ENCODE measurements around the gene LSMEM2. TPM values are rescaled to one million over a fixed set of nuclear protein-coding genes. Genes with fewer than 3 reads are reported as not detected.
A peak's percentile ranks its signal among the peaks of the same experiment; 100 is the strongest.

LSMEM2 gene
- total RNA-seq, 1 experiment from 2014 or later, result 0.57 TPM

- Mint-ChIP-seq H3K4me3 (peak overlapping the region; percentile 93), H3K4me1 (peaks cover 34% of the 10 kb centered on the region), H3K9me3 (no peaks in the 10 kb centered on the region), H3K27ac (no peak overlapping the region), H3K27me3 (ENCODE audit: low read depth) (no peaks in the 10 kb centered on the region), H3K36me3 (peaks cover 38% of the 10 kb centered on the region)
- CTCF ChIA-PET, result interaction anchor here (0.6 to 2.1 kb wide), 7 partner anchors 9 to 409 kb away, joined by 3 to 6 read pairs (median 3); partner anchors contain the start of genes HYAL1 and IFRD2
- ATAC-seq (no peak), DNase-seq (ENCODE audit: low spot score) (no peak)
- POLR2A ChIA-PET, result no interaction called here
- no peak for TF ChIP-seq ATF1 (CRISPR knock-in tag; IDR thresholded peaks at IDR 0.05)
- no peak for TF ChIP-seq FOXP4 (CRISPR knock-in tag; IDR thresholded peaks at IDR 0.05)
- no peak for TF ChIP-seq ZNF263 (CRISPR knock-in tag; IDR thresholded peaks at IDR 0.05; ENCODE audit: low read depth)
- TF ChIP-seq MXD4 (CRISPR knock-in tag; IDR thresholded peaks at IDR 0.05; ENCODE audit: borderline replicate concordance), result no peak
- no peak for TF ChIP-seq RELA (CRISPR knock-in tag; IDR thresholded peaks at IDR 0.05; ENCODE audit: borderline replicate concordance)
- no peak for TF ChIP-seq MYBL2 (CRISPR knock-in tag; IDR thresholded peaks at IDR 0.05)
- TF ChIP-seq ARID4B (CRISPR knock-in tag; IDR thresholded peaks at IDR 0.05; ENCODE audit: borderline replicate concordance), result no peak
- no peak for TF ChIP-seq ZNF232 (CRISPR knock-in tag; IDR thresholded peaks at IDR 0.05)
- TF ChIP-seq CTCF (IDR thresholded peaks at IDR 0.05), result no peak
- TF ChIP-seq ESRRA (CRISPR knock-in tag; IDR thresholded peaks at IDR 0.05; ENCODE audit: borderline replicate concordance), result no peak
- no peak for TF ChIP-seq ZMAT4 (CRISPR knock-in tag; IDR thresholded peaks at IDR 0.05)
- TF ChIP-seq ETV6 (CRISPR knock-in tag; IDR thresholded peaks at IDR 0.05), result no peak
- no peak for TF ChIP-seq SMAD4 (CRISPR knock-in tag; IDR thresholded peaks at IDR 0.05)
- no peak for TF ChIP-seq ZNF425 (CRISPR knock-in tag; conservative IDR thresholded peaks at IDR 0.05)
- TF ChIP-seq FOXK1 (CRISPR knock-in tag; IDR thresholded peaks at IDR 0.05), result no peak
- TF ChIP-seq EMX1 (CRISPR knock-in tag; IDR thresholded peaks at IDR 0.05), result no peak
- TF ChIP-seq CDX4 (CRISPR knock-in tag; IDR thresholded peaks at IDR 0.05; ENCODE audit: borderline replicate concordance), result no peak
- TF ChIP-seq FOXJ3 (CRISPR knock-in tag; IDR thresholded peaks at IDR 0.05; ENCODE audit: borderline replicate concordance), result no peak
- TF ChIP-seq FOXP1 (CRISPR knock-in tag; IDR thresholded peaks at IDR 0.05; ENCODE audit: borderline replicate concordance), result no peak
Observed at GRCh38 chr3:50319181-50319893, 40.5 kb downstream of the LSMEM2 start.

Measured in WTC11 (cell line).